ENCODE results near the gene ADAD2.

ADAD2 gene

DNA sequence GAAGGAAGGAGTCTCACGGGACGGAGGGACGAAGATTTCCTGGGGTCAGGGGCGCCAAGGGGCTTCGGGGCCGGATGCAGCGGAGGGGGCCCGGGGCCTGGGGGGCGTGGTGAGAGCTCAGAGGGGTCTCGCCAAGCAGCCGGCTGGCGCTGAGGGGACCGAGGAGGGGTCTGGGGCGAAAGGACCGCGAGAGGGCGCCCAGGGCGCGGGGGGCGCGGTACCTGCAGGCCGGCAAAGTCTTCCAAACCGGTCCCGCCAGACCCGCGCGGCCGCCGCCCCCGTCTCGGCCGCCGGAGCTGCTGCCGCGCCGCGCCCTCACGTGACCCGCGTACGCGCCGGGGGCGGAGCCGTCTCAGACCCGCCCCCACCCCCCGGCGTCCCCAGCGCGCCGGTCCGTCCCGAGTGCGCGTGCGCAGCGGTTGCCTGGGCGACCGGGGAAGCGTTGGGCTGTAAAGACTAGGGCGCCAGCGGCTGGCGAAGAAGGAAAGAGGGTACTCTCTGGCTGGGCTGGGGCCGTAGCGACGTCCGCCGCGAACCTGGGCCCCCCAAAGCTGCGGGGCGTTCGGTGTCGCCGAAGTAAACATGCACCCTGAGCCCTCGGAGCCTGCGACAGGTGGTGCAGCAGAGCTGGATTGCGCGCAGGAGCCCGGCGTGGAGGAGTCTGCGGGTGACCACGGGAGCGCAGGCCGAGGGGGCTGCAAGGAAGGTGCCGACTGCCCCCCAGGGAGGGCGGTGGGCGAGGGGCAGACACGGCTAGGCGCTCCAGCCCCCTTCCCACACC lies 45.9 kb upstream of the ADAD2 start, which contains the start of the genes DNAAF1 and HSDL1 (continued):
- TF ChIP-seq, protein P1, sequence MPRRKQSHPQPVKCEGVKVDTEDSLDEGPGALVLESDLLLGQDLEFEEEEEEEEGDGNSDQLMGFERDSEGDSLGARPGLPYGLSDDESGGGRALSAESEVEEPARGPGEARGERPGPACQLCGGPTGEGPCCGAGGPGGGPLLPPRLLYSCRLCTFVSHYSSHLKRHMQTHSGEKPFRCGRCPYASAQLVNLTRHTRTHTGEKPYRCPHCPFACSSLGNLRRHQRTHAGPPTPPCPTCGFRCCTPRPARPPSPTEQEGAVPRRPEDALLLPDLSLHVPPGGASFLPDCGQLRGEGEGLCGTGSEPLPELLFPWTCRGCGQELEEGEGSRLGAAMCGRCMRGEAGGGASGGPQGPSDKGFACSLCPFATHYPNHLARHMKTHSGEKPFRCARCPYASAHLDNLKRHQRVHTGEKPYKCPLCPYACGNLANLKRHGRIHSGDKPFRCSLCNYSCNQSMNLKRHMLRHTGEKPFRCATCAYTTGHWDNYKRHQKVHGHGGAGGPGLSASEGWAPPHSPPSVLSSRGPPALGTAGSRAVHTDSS (tag by site-specific recombination; IDR thresholded peaks at IDR 0.05), result no peak
- TF ChIP-seq SP7 (tag by site-specific recombination; IDR thresholded peaks at IDR 0.05) (no peak), YY2 (tag by site-specific recombination; IDR thresholded peaks at IDR 0.05) (no peak), ZNF169 (tag by site-specific recombination; IDR thresholded peaks at IDR 0.05) (no peak), ZNF341 (tag by site-specific recombination; IDR thresholded peaks at IDR 0.05; ENCODE audit: low read depth) (peak; percentile 57; the same call in 1 of the 2 replicates), FEZF1 (tag by site-specific recombination; IDR thresholded peaks at IDR 0.05) (no peak), OVOL3 (tag by site-specific recombination; IDR thresholded peaks at IDR 0.05) (no peak), ZNF175 (tag by site-specific recombination; IDR thresholded peaks at IDR 0.05) (no peak), SCRT1 (tag by site-specific recombination; IDR thresholded peaks at IDR 0.05; ENCODE audit: borderline replicate concordance) (peak; percentile 55), ZBTB8A (tag by site-specific recombination; IDR thresholded peaks at IDR 0.05) (peak; percentile 67), ZNF223 (tag by site-specific recombination; IDR thresholded peaks at IDR 0.05) (no peak), REPIN1 (tag by site-specific recombination; IDR thresholded peaks at IDR 0.05; ENCODE audit: low read depth) (0 out of 2 replicates have a peak, but pooled peaks have one; percentile 86), ZNF155 (tag by site-specific recombination; IDR thresholded peaks at IDR 0.05) (no peak), ZNF529 (tag by site-specific recombination; IDR thresholded peaks at IDR 0.05; ENCODE audit: insufficient replicate concordance) (no peak), ZNF560 (tag by site-specific recombination; IDR thresholded peaks at IDR 0.05; ENCODE audit: borderline replicate concordance) (no peak), ZNF596 (tag by site-specific recombination; IDR thresholded peaks at IDR 0.05) (0 out of 2 replicates have a peak, but pooled peaks have one; percentile 31), ZNF600 (tag by site-specific recombination; IDR thresholded peaks at IDR 0.05) (no peak), ZNF48 (tag by site-specific recombination; IDR thresholded peaks at IDR 0.05) (no peak), ZNF391 (tag by site-specific recombination; IDR thresholded peaks at IDR 0.05; ENCODE audit: borderline replicate concordance, low read depth) (no peak), ZNF785 (tag by site-specific recombination; IDR thresholded peaks at IDR 0.05) (no peak), ZNF664 (tag by site-specific recombination; IDR thresholded peaks at IDR 0.05) (no peak), KLF7 (tag by site-specific recombination; IDR thresholded peaks at IDR 0.05; ENCODE audit: borderline replicate concordance) (no peak), MZF1 (tag by site-specific recombination; IDR thresholded peaks at IDR 0.05; ENCODE audit: borderline replicate concordance) (no peak), KLF10 (tag by site-specific recombination; IDR thresholded peaks at IDR 0.05) (peak; percentile 57; the same call in 1 of the 2 replicates), ZSCAN16 (tag by site-specific recombination; IDR thresholded peaks at IDR 0.05) (no peak), ZNF138 (tag by site-specific recombination; IDR thresholded peaks at IDR 0.05; ENCODE audit: borderline replicate concordance) (no peak)
- TF ChIP-seq, protein P2, sequence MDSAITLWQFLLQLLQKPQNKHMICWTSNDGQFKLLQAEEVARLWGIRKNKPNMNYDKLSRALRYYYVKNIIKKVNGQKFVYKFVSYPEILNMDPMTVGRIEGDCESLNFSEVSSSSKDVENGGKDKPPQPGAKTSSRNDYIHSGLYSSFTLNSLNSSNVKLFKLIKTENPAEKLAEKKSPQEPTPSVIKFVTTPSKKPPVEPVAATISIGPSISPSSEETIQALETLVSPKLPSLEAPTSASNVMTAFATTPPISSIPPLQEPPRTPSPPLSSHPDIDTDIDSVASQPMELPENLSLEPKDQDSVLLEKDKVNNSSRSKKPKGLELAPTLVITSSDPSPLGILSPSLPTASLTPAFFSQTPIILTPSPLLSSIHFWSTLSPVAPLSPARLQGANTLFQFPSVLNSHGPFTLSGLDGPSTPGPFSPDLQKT (IDR thresholded peaks at IDR 0.05; ENCODE audit: borderline replicate concordance, low read depth, low read length), result no peak
- TF ChIP-seq, protein P3, sequence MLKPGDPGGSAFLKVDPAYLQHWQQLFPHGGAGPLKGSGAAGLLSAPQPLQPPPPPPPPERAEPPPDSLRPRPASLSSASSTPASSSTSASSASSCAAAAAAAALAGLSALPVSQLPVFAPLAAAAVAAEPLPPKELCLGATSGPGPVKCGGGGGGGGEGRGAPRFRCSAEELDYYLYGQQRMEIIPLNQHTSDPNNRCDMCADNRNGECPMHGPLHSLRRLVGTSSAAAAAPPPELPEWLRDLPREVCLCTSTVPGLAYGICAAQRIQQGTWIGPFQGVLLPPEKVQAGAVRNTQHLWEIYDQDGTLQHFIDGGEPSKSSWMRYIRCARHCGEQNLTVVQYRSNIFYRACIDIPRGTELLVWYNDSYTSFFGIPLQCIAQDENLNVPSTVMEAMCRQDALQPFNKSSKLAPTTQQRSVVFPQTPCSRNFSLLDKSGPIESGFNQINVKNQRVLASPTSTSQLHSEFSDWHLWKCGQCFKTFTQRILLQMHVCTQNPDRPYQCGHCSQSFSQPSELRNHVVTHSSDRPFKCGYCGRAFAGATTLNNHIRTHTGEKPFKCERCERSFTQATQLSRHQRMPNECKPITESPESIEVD (tag by site-specific recombination; IDR thresholded peaks at IDR 0.05), result no peak
- TF ChIP-seq, protein P4, sequence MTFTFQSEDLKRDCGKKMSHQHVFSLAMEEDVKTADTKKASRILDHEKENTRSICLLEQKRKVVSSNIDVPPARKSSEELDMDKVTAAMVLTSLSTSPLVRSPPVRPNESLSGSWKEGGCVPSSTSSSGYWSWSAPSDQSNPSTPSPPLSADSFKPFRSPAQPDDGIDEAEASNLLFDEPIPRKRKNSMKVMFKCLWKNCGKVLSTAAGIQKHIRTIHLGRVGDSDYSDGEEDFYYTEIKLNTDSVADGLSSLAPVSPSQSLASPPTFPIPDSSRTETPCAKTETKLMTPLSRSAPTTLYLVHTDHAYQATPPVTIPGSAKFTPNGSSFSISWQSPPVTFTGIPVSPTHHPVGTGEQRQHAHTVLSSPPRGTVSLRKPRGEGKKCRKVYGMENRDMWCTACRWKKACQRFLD (tag by site-specific recombination; IDR thresholded peaks at IDR 0.05), result no peak
- TF ChIP-seq, protein P5, sequence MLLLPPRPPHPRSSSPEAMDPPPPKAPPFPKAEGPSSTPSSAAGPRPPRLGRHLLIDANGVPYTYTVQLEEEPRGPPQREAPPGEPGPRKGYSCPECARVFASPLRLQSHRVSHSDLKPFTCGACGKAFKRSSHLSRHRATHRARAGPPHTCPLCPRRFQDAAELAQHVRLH (tag by site-specific recombination; IDR thresholded peaks at IDR 0.05), result no peak
- TF ChIP-seq, protein P6, sequence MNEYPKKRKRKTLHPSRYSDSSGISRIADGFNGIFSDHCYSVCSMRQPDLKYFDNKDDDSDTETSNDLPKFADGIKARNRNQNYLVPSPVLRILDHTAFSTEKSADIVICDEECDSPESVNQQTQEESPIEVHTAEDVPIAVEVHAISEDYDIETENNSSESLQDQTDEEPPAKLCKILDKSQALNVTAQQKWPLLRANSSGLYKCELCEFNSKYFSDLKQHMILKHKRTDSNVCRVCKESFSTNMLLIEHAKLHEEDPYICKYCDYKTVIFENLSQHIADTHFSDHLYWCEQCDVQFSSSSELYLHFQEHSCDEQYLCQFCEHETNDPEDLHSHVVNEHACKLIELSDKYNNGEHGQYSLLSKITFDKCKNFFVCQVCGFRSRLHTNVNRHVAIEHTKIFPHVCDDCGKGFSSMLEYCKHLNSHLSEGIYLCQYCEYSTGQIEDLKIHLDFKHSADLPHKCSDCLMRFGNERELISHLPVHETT (tag by site-specific recombination; IDR thresholded peaks at IDR 0.05), result no peak
- TF ChIP-seq, protein P7, sequence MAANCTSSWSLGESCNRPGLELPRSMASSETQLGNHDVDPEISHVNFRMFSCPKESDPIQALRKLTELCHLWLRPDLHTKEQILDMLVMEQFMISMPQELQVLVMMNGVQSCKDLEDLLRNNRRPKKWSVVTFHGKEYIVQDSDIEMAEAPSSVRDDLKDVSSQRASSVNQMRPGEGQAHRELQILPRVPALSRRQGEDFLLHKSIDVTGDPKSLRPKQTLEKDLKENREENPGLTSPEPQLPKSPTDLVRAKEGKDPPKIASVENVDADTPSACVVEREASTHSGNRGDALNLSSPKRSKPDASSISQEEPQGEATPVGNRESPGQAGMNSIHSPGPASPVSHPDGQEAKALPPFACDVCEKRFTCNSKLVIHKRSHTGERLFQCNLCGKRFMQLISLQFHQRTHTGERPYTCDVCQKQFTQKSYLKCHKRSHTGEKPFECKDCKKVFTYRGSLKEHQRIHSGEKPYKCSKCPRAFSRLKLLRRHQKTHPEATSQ (tag by site-specific recombination; IDR thresholded peaks at IDR 0.05), result no peak

Data from HEK293 (cell line).